ENCODE data around the gene TMEM87B.
"Not testable (repeated sequence)": the region's sequence is repeated elsewhere in the genome, so short reads cannot be mapped to it uniquely, and the experiment has no call there.

Gene TMEM87B

GRCh38 chr2:112139033-112139614, 84.1 kb downstream of the TMEM87B start:
- peaks cover 28% of the 10 kb centered on the region for H3K27me3 ChIP-seq (ENCODE audit: control insufficient read depth, insufficient read depth, low read length)
- H3K4me3 ChIP-seq (ENCODE audit: low read length); H3K9ac ChIP-seq (ENCODE audit: low read length); H3K36me3 ChIP-seq (ENCODE audit: control insufficient read depth, insufficient read depth, low read length); H3K9me3 ChIP-seq (ENCODE audit: control insufficient read depth, low read length); H3K4me1 ChIP-seq (ENCODE audit: control insufficient read depth, insufficient read depth, low read length): not testable (repeated sequence)

- not testable (repeated sequence) for H3K9me3 ChIP-seq (ENCODE audit: control insufficient read depth, low read length); H3K9ac ChIP-seq (ENCODE audit: low read length); H3K4me3 ChIP-seq (ENCODE audit: low read length)
Observed at GRCh38 chr2:112139661-112140204, 84.7 kb downstream of the TMEM87B start.

GRCh38 chr2:112140205-112140802, 85.2 kb downstream of the TMEM87B start:
- no peaks in the 10 kb centered on the region for H3K36me3 ChIP-seq (ENCODE audit: control insufficient read depth, insufficient read depth, low read length)
- H3K9me3 ChIP-seq (ENCODE audit: control insufficient read depth, low read length): no peaks in the 10 kb centered on the region
- peaks cover 7% of the 10 kb centered on the region for H3K4me1 ChIP-seq (ENCODE audit: control insufficient read depth, insufficient read depth, low read length)
- H3K4me3 ChIP-seq (ENCODE audit: low read length): no peak overlapping the region
- no peak overlapping the region for H3K9ac ChIP-seq (ENCODE audit: low read length)
- H3K27me3 ChIP-seq (ENCODE audit: control insufficient read depth, insufficient read depth, low read length): peaks cover 28% of the 10 kb centered on the region

More at GRCh38 chr2:112139661-112140204, 84.7 kb downstream of the TMEM87B start:
- H3K27me3 ChIP-seq (ENCODE audit: control insufficient read depth, insufficient read depth, low read length): peaks cover 28% of the 10 kb centered on the region
- H3K4me1 ChIP-seq (ENCODE audit: control insufficient read depth, insufficient read depth, low read length); H3K36me3 ChIP-seq (ENCODE audit: control insufficient read depth, insufficient read depth, low read length): not testable (repeated sequence)

- Histone ChIP-seq H3K4me3 (ENCODE audit: low read length) (no peak overlapping the region), H3K27me3 (ENCODE audit: control insufficient read depth, insufficient read depth, low read length) (peaks cover 28% of the 10 kb centered on the region), H3K9me3 (ENCODE audit: control insufficient read depth, low read length) (no peaks in the 10 kb centered on the region), H3K36me3 (ENCODE audit: control insufficient read depth, insufficient read depth, low read length) (no peaks in the 10 kb centered on the region), H3K4me1 (ENCODE audit: control insufficient read depth, insufficient read depth, low read length) (peaks cover 7% of the 10 kb centered on the region), H3K9ac (ENCODE audit: low read length) (no peak overlapping the region)
Observed at GRCh38 chr2:112140899-112141625, 86.0 kb downstream of the TMEM87B start.

- Histone ChIP-seq H3K4me1 (ENCODE audit: control insufficient read depth, insufficient read depth, low read length) (peaks cover 7% of the 10 kb centered on the region), H3K9ac (ENCODE audit: low read length) (no peak overlapping the region), H3K9me3 (ENCODE audit: control insufficient read depth, low read length) (no peaks in the 10 kb centered on the region), H3K27me3 (ENCODE audit: control insufficient read depth, insufficient read depth, low read length) (peaks cover 24% of the 10 kb centered on the region), H3K4me3 (ENCODE audit: low read length) (no peak overlapping the region), H3K36me3 (ENCODE audit: control insufficient read depth, insufficient read depth, low read length) (no peaks in the 10 kb centered on the region)
Observed at GRCh38 chr2:112141626-112142007, 86.5 kb downstream of the TMEM87B start.

GRCh38 chr2:112142525-112143078, 87.5 kb downstream of the TMEM87B start:
- peaks cover 18% of the 10 kb centered on the region for H3K27me3 ChIP-seq (ENCODE audit: control insufficient read depth, insufficient read depth, low read length)
- H3K9me3 ChIP-seq (ENCODE audit: control insufficient read depth, low read length): no peaks in the 10 kb centered on the region

GRCh38 chr2:112143150-112143549, 88.1 kb downstream of the TMEM87B start:
- no peak overlapping the region for H3K9ac ChIP-seq (ENCODE audit: low read length)
- no peaks in the 10 kb centered on the region for H3K9me3 ChIP-seq (ENCODE audit: control insufficient read depth, low read length)
- peaks cover 13% of the 10 kb centered on the region for H3K27me3 ChIP-seq (ENCODE audit: control insufficient read depth, insufficient read depth, low read length)
- H3K36me3 ChIP-seq (ENCODE audit: control insufficient read depth, insufficient read depth, low read length): no peaks in the 10 kb centered on the region
- H3K4me3 ChIP-seq (ENCODE audit: low read length): no peak overlapping the region
- no peaks in the 10 kb centered on the region for H3K4me1 ChIP-seq (ENCODE audit: control insufficient read depth, insufficient read depth, low read length)

More at GRCh38 chr2:112142525-112143078, 87.5 kb downstream of the TMEM87B start:
- Histone ChIP-seq H3K4me1 (ENCODE audit: control insufficient read depth, insufficient read depth, low read length) (peaks cover 4% of the 10 kb centered on the region), H3K9ac (ENCODE audit: low read length) (no peak overlapping the region), H3K36me3 (ENCODE audit: control insufficient read depth, insufficient read depth, low read length) (no peaks in the 10 kb centered on the region), H3K4me3 (ENCODE audit: low read length) (no peak overlapping the region)

- H3K9me3 ChIP-seq (ENCODE audit: control insufficient read depth, low read length): no peaks in the 10 kb centered on the region
- H3K36me3 ChIP-seq (ENCODE audit: control insufficient read depth, insufficient read depth, low read length): no peaks in the 10 kb centered on the region
- peaks cover 17% of the 10 kb centered on the region for H3K27me3 ChIP-seq (ENCODE audit: control insufficient read depth, insufficient read depth, low read length)
- no peak overlapping the region for H3K9ac ChIP-seq (ENCODE audit: low read length)
- no peaks in the 10 kb centered on the region for H3K4me1 ChIP-seq (ENCODE audit: control insufficient read depth, insufficient read depth, low read length)
- H3K4me3 ChIP-seq (ENCODE audit: low read length): no peak overlapping the region
Observed at GRCh38 chr2:112144966-112145365, 89.9 kb downstream of the TMEM87B start.

GRCh38 chr2:112147382-112148168, 92.5 kb downstream of the TMEM87B start:
- H3K9ac ChIP-seq (ENCODE audit: low read length): no peak overlapping the region
- no peaks in the 10 kb centered on the region for H3K36me3 ChIP-seq (ENCODE audit: control insufficient read depth, insufficient read depth, low read length)
- H3K4me1 ChIP-seq (ENCODE audit: control insufficient read depth, insufficient read depth, low read length): no peaks in the 10 kb centered on the region
- no peak overlapping the region for H3K4me3 ChIP-seq (ENCODE audit: low read length)
- peaks cover 5% of the 10 kb centered on the region for H3K27me3 ChIP-seq (ENCODE audit: control insufficient read depth, insufficient read depth, low read length)
- H3K9me3 ChIP-seq (ENCODE audit: control insufficient read depth, low read length): no peaks in the 10 kb centered on the region

GRCh38 chr2:112148477-112148876, 93.4 kb downstream of the TMEM87B start:
- no peaks in the 10 kb centered on the region for H3K9me3 ChIP-seq (ENCODE audit: control insufficient read depth, low read length)
- no peak overlapping the region for H3K9ac ChIP-seq (ENCODE audit: low read length)
- peaks cover 8% of the 10 kb centered on the region for H3K27me3 ChIP-seq (ENCODE audit: control insufficient read depth, insufficient read depth, low read length)
- H3K4me1 ChIP-seq (ENCODE audit: control insufficient read depth, insufficient read depth, low read length): no peaks in the 10 kb centered on the region
- H3K4me3 ChIP-seq (ENCODE audit: low read length): no peak overlapping the region
- H3K36me3 ChIP-seq (ENCODE audit: control insufficient read depth, insufficient read depth, low read length): no peaks in the 10 kb centered on the region

- Histone ChIP-seq H3K4me3 (ENCODE audit: low read length) (no peak overlapping the region), H3K27me3 (ENCODE audit: control insufficient read depth, insufficient read depth, low read length) (peaks cover 8% of the 10 kb centered on the region), H3K36me3 (ENCODE audit: control insufficient read depth, insufficient read depth, low read length) (no peaks in the 10 kb centered on the region), H3K4me1 (ENCODE audit: control insufficient read depth, insufficient read depth, low read length) (no peaks in the 10 kb centered on the region), H3K9ac (ENCODE audit: low read length) (no peak overlapping the region), H3K9me3 (ENCODE audit: control insufficient read depth, low read length) (no peaks in the 10 kb centered on the region)
Observed at GRCh38 chr2:112149194-112149593, 94.1 kb downstream of the TMEM87B start.

Data from mucosa of stomach (tissue), 1 donor.